HG02571 (cell line): ENCODE results near the gene SPATA2.
"Not testable (repeated sequence)": the region's sequence is repeated elsewhere in the genome, so short reads cannot be mapped to it uniquely, and the experiment has no call there.

Experiments
- ATAC-seq: cut with Tn5 transposase; IDR thresholded peaks from one replicate; pipeline ENCODE4 v1.9.1; 2021; ENCODE audit warnings: mild to moderate bottlenecking, moderate library complexity; ENCODE audit not compliant: unreplicated experiment

SPATA2 gene, protein sequence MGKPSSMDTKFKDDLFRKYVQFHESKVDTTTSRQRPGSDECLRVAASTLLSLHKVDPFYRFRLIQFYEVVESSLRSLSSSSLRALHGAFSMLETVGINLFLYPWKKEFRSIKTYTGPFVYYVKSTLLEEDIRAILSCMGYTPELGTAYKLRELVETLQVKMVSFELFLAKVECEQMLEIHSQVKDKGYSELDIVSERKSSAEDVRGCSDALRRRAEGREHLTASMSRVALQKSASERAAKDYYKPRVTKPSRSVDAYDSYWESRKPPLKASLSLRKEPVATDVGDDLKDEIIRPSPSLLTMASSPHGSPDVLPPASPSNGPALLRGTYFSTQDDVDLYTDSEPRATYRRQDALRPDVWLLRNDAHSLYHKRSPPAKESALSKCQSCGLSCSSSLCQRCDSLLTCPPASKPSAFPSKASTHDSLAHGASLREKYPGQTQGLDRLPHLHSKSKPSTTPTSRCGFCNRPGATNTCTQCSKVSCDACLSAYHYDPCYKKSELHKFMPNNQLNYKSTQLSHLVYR

DNA sequence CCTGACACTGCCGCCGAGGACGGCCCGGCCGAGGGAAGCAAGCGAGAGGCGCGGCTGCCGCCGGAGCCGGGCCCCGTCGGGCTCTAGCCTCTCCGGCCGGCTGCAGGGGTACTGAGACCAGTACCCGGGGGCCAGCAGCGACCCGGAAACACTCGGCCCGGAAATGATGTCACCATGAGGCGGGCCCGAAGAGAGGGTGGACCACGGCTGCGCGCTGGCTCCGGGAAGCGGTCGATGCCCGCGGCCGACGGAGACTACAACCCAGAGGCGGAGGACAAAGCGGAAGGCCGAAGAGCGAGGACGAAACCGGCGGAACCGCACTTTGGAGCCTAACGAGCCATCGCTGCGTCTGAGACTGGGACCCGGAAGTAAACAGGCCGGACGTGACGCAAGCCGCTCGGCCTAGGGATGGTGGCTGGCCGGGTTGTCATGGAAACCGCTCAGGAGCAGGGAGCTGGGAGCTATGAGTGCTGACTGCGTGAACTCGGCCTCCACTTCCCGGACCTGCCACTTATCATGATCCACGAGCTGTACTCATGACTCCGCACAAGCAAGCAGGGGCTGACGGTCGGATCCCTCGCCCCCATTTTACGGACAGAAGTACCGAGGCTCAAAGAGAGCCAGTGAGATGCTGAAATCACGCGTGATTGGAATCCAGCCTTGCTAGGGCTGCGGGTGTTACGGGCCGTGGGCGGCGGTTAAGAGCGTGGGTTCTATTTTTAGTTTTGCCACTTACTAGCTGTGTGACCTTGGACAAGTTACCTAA lies at the start of gene SPATA2:
Gene SPATA2, minus strand, starts transcription at position 150 of the 766 bp plus-strand sequence. CDS start 7,039 bp downstream, outside the sequence.
- ATAC-seq = peak; percentile 85

GRCh38 chr20:49961413-49961812 lies 46.1 kb upstream of the SPATA2 start:
- no peak for ATAC-seq

GRCh38 chr20:49957089-49957938 lies 42.0 kb upstream of the SPATA2 start:
- ATAC-seq = not testable (repeated sequence)

DNA sequence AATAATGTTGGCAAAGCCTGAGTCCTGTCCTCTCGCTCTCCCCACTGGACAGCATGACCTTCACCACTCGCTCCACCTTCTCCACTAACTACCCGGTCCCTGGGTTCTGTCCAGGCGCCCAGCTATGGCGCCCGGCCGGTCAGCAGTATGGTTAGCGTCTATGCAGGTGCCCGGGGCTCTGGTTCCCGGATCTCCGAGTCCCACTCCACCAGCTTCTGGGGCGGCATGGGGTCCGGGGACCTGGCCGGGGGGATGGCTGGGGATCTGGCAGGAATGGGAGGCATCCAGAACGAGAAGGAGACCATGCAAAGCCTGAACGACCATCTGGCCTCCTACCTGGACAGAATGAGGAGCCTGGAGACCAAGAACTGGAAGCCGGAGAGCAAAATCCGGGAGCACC lies 41.4 kb upstream of the SPATA2 start:
- no peak for ATAC-seq

GRCh38 chr20:49955830-49956396 lies 40.6 kb upstream of the SPATA2 start:
- not testable (repeated sequence) for ATAC-seq

- ATAC-seq = no peak
Measured at GRCh38 chr20:49955167-49955566, 39.8 kb upstream of the SPATA2 start.

- ATAC-seq = no peak
Measured at GRCh38 chr20:49951151-49951550, 35.8 kb upstream of the SPATA2 start.

- no peak for ATAC-seq
Measured at GRCh38 chr20:49948809-49949507, 33.6 kb upstream of the SPATA2 start.

DNA sequence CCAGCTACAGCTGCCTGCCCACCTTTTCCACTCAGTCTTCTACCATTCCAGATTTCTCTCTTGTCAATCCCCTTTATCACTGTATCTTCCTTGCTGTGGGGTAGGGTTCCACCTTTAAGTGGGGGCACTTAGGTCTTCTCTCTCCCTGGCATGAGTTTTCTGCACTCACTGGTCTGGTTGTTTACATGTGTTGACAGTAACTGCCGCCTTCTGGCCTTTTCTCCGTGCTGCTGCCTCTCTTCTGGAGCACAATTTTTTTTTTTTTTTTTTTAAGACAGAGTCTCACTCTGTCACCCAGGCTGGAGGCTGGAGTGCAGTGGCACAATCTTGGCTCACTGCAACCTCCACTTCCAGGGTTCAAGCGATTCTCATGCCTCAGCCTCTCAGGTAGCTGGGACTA lies 32.8 kb upstream of the SPATA2 start:
- no peak for ATAC-seq

DNA sequence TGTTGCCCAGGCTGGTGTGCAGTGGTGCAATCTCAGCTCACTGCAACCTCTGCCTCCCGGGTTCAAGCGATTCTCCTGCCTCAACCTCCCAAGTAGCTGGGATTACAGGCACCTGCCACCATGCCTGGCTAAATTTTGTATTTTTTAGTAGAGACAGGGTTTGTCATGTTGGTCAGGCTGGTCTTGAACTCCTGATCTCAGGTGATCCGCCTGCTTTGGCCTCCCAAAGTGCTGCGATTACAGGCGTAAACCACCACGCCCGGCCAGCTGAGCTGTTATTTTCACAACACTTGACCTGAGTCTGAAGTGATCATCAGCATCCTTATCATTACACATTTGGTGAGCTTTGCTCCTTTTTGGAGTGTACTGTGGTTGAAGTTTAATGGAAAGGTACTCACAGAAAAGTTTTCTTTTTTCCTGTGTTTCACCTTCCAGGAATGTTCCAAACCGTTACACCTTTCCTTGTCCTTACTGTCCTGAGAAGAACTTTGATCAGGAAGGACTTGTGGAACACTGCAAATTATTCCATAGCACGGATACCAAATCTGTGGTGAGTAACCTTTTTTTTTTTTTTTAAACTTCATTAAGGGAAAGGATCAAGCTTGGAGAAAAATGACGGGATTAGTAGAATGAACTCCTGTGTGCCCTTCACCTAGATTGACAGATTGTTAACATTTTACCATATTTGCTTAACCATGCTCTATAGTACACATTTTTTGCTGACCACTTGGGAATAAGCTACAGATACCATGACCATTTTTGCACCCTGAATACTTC lies 30.6 kb upstream of the SPATA2 start:
- no peak for ATAC-seq

DNA sequence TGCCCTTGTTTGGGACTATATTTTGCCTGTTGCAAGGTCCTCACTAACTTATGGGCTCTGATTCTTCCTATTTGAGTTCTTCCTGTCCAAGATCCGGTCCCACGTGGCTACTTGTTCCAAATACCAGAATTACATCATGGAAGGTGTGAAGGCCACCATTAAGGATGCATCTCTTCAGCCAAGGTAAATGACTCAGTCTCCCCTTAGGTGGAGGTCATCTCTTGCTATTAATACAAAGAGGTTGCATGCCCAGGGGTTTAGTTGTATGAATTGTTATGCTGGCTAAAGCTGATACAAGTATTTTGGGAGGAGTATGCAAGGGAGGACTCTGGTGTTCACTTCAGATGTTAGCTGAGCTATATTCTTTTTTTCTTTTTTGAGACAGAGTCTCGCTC lies 30.0 kb upstream of the SPATA2 start:
- no peak for ATAC-seq

GRCh38 chr20:49942942-49943341 lies 27.6 kb upstream of the SPATA2 start:
- no peak for ATAC-seq

- no peak for ATAC-seq
Measured at GRCh38 chr20:49942303-49942702, 27.0 kb upstream of the SPATA2 start.

GRCh38 chr20:49941456-49941855 lies 26.1 kb upstream of the SPATA2 start:
- ATAC-seq = no peak

GRCh38 chr20:49938173-49939163 lies 23.1 kb upstream of the SPATA2 start:
- no peak for ATAC-seq

DNA sequence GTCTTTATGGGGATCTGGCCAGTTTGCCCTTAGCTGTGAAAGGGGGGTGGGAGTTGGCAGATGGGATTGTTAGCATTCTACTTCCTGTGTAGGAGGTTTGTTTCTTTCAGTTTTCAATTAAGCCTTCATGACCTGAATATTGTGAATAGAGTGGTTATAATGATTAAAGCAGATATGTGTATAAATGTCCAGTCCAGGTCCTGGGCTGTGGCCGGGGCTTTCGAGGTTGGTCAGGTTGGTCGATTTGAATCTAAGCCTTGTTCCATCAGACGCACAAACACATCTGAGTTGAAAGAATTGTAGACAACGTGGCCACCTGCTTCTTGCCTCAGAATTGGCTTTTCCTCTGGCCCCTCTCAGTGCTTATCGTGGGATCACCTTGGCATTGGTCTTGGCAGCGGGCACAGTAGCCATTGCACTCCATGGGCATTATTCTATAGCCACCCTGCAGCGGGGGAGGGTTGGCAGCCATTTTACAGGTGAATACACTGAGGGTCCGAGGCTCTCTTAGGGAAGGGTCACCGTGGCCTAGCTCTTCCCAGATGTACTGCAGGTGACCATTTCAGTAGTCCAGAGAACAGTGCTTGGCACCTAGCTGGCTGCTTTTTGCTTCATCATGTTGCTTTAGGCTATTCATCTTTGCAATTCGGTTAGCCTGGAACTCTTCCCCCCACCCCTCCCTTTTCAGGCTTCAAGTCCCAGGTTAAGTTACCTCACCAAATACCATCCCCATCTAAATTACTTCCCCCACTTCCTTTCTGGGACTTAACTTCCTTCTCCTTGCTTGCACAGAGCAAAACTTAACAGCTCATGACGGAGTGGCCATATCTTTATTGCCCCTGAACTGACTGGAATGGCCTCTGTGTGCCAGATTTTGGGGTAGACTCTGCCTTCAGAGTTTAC lies 21.9 kb upstream of the SPATA2 start:
- ATAC-seq = peak; percentile 18
